ES-I3 (cell line): ENCODE data around the gene METTL6.
"Not testable (repeated sequence)": the region's sequence is repeated elsewhere in the genome, so short reads cannot be mapped to it uniquely, and the experiment has no call there.

Experiments used
- H3K36me3 ChIP-seq: 2 replicates; pipeline ENCODE4 v1.6.1; 2013; ENCODE audit warnings: mild to moderate bottlenecking, low read length, control low read depth, moderate library complexity; ENCODE audit not compliant: insufficient read depth
- H3K4me1 ChIP-seq: 2 replicates; pipeline ENCODE4 v1.6.1; 2013; ENCODE audit warnings: mild to moderate bottlenecking, control low read depth, low read length; ENCODE audit not compliant: insufficient read depth
- H3K9ac ChIP-seq: 2 replicates; pipeline ENCODE4 v1.6.1; 2013; ENCODE audit warnings: low read depth, mild to moderate bottlenecking, low read length, moderate library complexity
- H3K9me3 ChIP-seq: 2 replicates; pipeline ENCODE4 v1.6.1; 2013; ENCODE audit warnings: mild to moderate bottlenecking, low read length, moderate library complexity; ENCODE audit not compliant: control insufficient read depth, insufficient read depth

Gene METTL6

GRCh38 chr3:15436246-15436645 is 8.9 kb upstream of the METTL6 start:
- peaks cover 49% of the 10 kb centered on the region for H3K36me3 ChIP-seq
- no peaks in the 10 kb centered on the region for H3K9me3 ChIP-seq
- H3K9ac ChIP-seq: no peak overlapping the region
- H3K4me1 ChIP-seq: no peaks in the 10 kb centered on the region

GRCh38 chr3:15434756-15435155 is 7.4 kb upstream of the METTL6 start:
- H3K4me1 ChIP-seq: no peaks in the 10 kb centered on the region
- no peaks in the 10 kb centered on the region for H3K9me3 ChIP-seq
- H3K9ac ChIP-seq: no peak overlapping the region
- H3K36me3 ChIP-seq: peaks cover 46% of the 10 kb centered on the region

GRCh38 chr3:15433531-15433930 is 6.2 kb upstream of the METTL6 start:
- H3K9ac ChIP-seq: no peak overlapping the region
- H3K4me1 ChIP-seq: peaks cover 5% of the 10 kb centered on the region; the same call in 1 of the 2 replicates
- peaks cover 38% of the 10 kb centered on the region for H3K36me3 ChIP-seq
- no peaks in the 10 kb centered on the region for H3K9me3 ChIP-seq

- Histone ChIP-seq H3K9ac (no peak overlapping the region), H3K9me3 (no peaks in the 10 kb centered on the region), H3K36me3 (peaks cover 25% of the 10 kb centered on the region), H3K4me1 (peaks cover 5% of the 10 kb centered on the region; the same call in 1 of the 2 replicates)
Observed at GRCh38 chr3:15431256-15431837, 4.0 kb upstream of the METTL6 start.

GRCh38 chr3:15430624-15431023 is 3.3 kb upstream of the METTL6 start:
- H3K9me3 ChIP-seq: no peaks in the 10 kb centered on the region
- no peak overlapping the region for H3K9ac ChIP-seq
- H3K4me1 ChIP-seq: peaks cover 5% of the 10 kb centered on the region; the same call in 1 of the 2 replicates
- peaks cover 22% of the 10 kb centered on the region for H3K36me3 ChIP-seq

GRCh38 chr3:15429080-15429479 is 1.7 kb upstream of the METTL6 start:
- peaks cover 5% of the 10 kb centered on the region; the same call in 1 of the 2 replicates for H3K4me1 ChIP-seq
- no peaks in the 10 kb centered on the region for H3K9me3 ChIP-seq
- no peak overlapping the region for H3K9ac ChIP-seq
- peaks cover 19% of the 10 kb centered on the region; the same call in 1 of the 2 replicates for H3K36me3 ChIP-seq

GRCh38 chr3:15428539-15428938 is 1.2 kb upstream of the METTL6 start:
- H3K9ac ChIP-seq: peak overlapping the region; percentile 92
- no peaks in the 10 kb centered on the region for H3K9me3 ChIP-seq
- H3K4me1 ChIP-seq: peaks cover 5% of the 10 kb centered on the region; the same call in 1 of the 2 replicates
- peaks cover 17% of the 10 kb centered on the region; the same call in 1 of the 2 replicates for H3K36me3 ChIP-seq

- peaks cover 5% of the 10 kb centered on the region; the same call in 1 of the 2 replicates for H3K4me1 ChIP-seq
- peaks cover 17% of the 10 kb centered on the region; the same call in 1 of the 2 replicates for H3K36me3 ChIP-seq
- H3K9me3 ChIP-seq: no peaks in the 10 kb centered on the region
- H3K9ac ChIP-seq: peak overlapping the region; percentile 92
Observed at GRCh38 chr3:15427981-15428380, 637 bp upstream of the METTL6 start.

- H3K9me3 ChIP-seq: no peaks in the 10 kb centered on the region
- peaks cover 5% of the 10 kb centered on the region; the same call in 1 of the 2 replicates for H3K4me1 ChIP-seq
- H3K9ac ChIP-seq: peak overlapping the region; percentile 92
- peaks cover 12% of the 10 kb centered on the region; the same call in 1 of the 2 replicates for H3K36me3 ChIP-seq
Observed at GRCh38 chr3:15426579-15427118, 695 bp downstream of the METTL6 start.

GRCh38 chr3:15420871-15421270 is 6.5 kb downstream of the METTL6 start:
- H3K36me3 ChIP-seq: 0 out of 2 replicates have a peak, but pooled peaks cover 4% of the 10 kb centered on the region
- no peaks in the 10 kb centered on the region for H3K9me3 ChIP-seq
- no peak overlapping the region for H3K9ac ChIP-seq
- H3K4me1 ChIP-seq: no peaks in the 10 kb centered on the region

GRCh38 chr3:15410966-15411365 is 16.4 kb downstream of the METTL6 start:
- peaks cover 12% of the 10 kb centered on the region for H3K36me3 ChIP-seq
- not testable (repeated sequence) for H3K4me1 ChIP-seq, H3K9me3 ChIP-seq

GRCh38 chr3:15409774-15410173 is 17.6 kb downstream of the METTL6 start:
- Histone ChIP-seq H3K9ac (no peak overlapping the region), H3K4me1 (no peaks in the 10 kb centered on the region), H3K36me3 (peaks cover 5% of the 10 kb centered on the region), H3K9me3 (no peaks in the 10 kb centered on the region)

More at GRCh38 chr3:15410966-15411365, 16.4 kb downstream of the METTL6 start:
- H3K9ac ChIP-seq: not testable (repeated sequence)

- Histone ChIP-seq H3K4me1 (no peaks in the 10 kb centered on the region), H3K9ac (no peak overlapping the region), H3K36me3 (peaks cover 4% of the 10 kb centered on the region; the same call in 1 of the 2 replicates)
Observed at GRCh38 chr3:15409239-15409638, 18.1 kb downstream of the METTL6 start.

GRCh38 chr3:15405448-15406050 is 21.8 kb downstream of the METTL6 start:
- Histone ChIP-seq H3K4me1 (no peaks in the 10 kb centered on the region), H3K9ac (no peak overlapping the region), H3K36me3 (no peaks in the 10 kb centered on the region; the same call in 1 of the 2 replicates), H3K9me3 (no peaks in the 10 kb centered on the region)

More at GRCh38 chr3:15409239-15409638, 18.1 kb downstream of the METTL6 start:
- H3K9me3 ChIP-seq: no peaks in the 10 kb centered on the region

GRCh38 chr3:15404767-15405166 is 22.6 kb downstream of the METTL6 start:
- Histone ChIP-seq H3K4me1 (no peaks in the 10 kb centered on the region), H3K36me3 (no peaks in the 10 kb centered on the region; the same call in 1 of the 2 replicates), H3K9me3 (no peaks in the 10 kb centered on the region), H3K9ac (no peak overlapping the region)
